ENCODE measurements around the gene TH.

The TH gene

GRCh38 chr11:2163428-2163978, 8.1 kb downstream of the TH start:
- TF ChIP-seq, protein P1, sequence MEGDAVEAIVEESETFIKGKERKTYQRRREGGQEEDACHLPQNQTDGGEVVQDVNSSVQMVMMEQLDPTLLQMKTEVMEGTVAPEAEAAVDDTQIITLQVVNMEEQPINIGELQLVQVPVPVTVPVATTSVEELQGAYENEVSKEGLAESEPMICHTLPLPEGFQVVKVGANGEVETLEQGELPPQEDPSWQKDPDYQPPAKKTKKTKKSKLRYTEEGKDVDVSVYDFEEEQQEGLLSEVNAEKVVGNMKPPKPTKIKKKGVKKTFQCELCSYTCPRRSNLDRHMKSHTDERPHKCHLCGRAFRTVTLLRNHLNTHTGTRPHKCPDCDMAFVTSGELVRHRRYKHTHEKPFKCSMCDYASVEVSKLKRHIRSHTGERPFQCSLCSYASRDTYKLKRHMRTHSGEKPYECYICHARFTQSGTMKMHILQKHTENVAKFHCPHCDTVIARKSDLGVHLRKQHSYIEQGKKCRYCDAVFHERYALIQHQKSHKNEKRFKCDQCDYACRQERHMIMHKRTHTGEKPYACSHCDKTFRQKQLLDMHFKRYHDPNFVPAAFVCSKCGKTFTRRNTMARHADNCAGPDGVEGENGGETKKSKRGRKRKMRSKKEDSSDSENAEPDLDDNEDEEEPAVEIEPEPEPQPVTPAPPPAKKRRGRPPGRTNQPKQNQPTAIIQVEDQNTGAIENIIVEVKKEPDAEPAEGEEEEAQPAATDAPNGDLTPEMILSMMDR (IDR thresholded peaks at IDR 0.05; ENCODE audit: control insufficient read depth, extremely low read depth, insufficient read depth) = no peak
- no peak for DNase-seq (ENCODE audit: low read depth)
- H3K4me3 ChIP-seq (ENCODE audit: low read depth, low read length) = no peak overlapping the region

- TF ChIP-seq, protein P1 (IDR thresholded peaks at IDR 0.05; ENCODE audit: control insufficient read depth, extremely low read depth, insufficient read depth) = no peak
- no peak within 1 kb of the TSS for H3K4me3 ChIP-seq (ENCODE audit: low read depth, low read length)
- DNase-seq (ENCODE audit: low read depth) = no peak
Observed at GRCh38 chr11:2160736-2161259, 10.8 kb downstream of the TH start, which contains the start of gene INS. Gene INS (minus strand): TSS chr11:2161209. CDS start chr11:2160971, 238 bp downstream.

GRCh38 chr11:2159536-2160413, 11.8 kb downstream of the TH start:
- TF ChIP-seq, protein P1 (IDR thresholded peaks at IDR 0.05; ENCODE audit: control insufficient read depth, extremely low read depth, insufficient read depth) = no peak
- no peak for DNase-seq (ENCODE audit: low read depth)
- H3K4me3 ChIP-seq (ENCODE audit: low read depth, low read length) = no peak overlapping the region

DNA sequence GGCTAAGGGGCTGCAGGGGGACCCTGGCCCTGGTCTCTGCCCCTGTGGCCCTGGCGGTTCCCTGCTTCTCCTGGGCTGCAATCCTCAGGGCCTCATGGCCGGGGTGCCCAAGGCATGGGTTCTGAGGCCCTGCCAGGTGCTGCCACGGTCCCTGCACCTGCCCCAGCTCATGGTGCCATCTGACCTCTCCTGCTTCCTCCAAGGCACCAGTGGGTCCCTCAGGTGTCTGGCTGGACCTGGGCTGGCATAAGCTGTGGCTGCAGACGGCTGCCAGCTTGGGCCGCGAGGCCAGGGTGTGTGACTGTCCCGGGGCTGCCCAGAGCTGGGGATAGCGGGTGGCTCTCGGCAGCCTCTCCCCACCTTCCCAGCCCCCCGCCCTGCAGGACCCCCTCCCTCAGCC, 12.6 kb downstream of the TH start:
- no peak overlapping the region for H3K4me3 ChIP-seq (ENCODE audit: low read depth, low read length)
- TF ChIP-seq, protein P1 (IDR thresholded peaks at IDR 0.05; ENCODE audit: control insufficient read depth, extremely low read depth, insufficient read depth) = no peak
- DNase-seq (ENCODE audit: low read depth) = no peak

DNA sequence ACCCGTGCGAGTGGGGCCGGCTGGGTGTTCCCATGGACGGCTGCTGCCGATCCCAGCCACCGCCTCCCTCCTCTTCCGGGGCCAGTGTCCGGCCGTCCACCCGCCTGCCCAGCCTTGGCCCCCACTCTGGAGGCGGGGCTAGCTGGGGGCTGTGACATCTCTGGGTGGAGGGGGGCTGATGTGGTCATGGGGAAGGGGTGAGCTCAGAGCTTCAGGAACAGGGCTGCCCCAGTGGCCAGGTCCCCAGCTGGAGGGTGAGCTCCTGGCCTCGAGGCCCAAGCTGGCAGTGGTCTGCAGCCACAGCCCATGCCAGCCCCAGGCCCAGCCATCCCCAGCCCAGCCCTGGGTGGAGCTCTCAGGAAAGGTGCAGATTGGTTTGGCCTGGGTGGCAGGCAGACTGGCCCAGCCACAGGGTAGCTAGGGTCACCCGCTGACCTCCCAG, 13.3 kb downstream of the TH start:
- no peak for DNase-seq (ENCODE audit: low read depth)
- no peak overlapping the region for H3K4me3 ChIP-seq (ENCODE audit: low read depth, low read length)
- TF ChIP-seq, protein P1 (IDR thresholded peaks at IDR 0.05; ENCODE audit: control insufficient read depth, extremely low read depth, insufficient read depth) = no peak

DNA sequence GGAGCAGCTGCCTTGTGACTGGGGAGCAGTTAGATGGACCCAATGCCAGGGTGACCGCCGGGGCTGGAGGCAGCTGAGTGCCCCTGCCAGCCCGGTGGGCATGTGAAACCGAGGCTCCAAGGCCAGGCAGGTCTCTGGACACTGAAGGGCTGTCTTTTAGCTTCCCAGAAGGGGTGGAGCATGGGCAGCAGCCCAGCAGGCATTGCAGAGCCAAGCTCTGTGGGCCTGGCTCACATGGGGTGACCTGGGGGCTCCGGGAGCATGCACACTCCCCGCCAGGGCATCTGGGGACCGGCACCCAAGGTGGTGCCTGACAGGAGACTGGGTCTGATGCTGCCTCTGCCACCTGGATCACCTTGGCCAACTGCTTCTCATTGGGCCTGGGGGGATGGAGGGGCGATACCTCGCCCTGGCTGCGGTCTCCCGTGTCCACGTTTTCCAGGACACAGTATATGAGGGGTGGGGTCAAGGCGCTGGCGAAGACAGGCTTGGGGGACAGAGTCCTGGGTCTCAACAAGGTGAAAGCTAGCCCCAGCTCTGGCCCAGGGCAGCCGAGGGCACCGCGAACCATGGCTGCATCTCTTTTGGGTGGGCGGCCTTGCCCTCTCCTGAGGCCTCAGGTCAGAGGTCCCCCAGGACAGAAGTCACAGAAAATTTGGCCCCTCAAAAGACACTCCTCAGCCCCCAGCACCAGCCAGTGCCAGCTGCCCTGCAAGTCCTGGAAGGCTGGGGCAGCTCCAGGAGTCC, 14.1 kb downstream of the TH start:
- no peak overlapping the region for H3K4me3 ChIP-seq (ENCODE audit: low read depth, low read length)
- DNase-seq (ENCODE audit: low read depth) = no peak
- TF ChIP-seq, protein P1 (IDR thresholded peaks at IDR 0.05; ENCODE audit: control insufficient read depth, extremely low read depth, insufficient read depth) = no peak

Data from LNCaP clone FGC (cell line).